Transverse colon (tissue), 3 donors: ENCODE measurements around the gene MKRN2.

ENCODE experiments used
- CTCF ChIP-seq, 5 experiments: fragments of 200-600 bp in 3 of 5; fragments of 450-650 bp in 2 of 5; sonication (generic) in 3 of 5; IDR thresholded peaks; 1 replicate in 2 of 5; 2 replicates in 3 of 5; pipeline ENCODE4 v1.5.1; 2016 to 2017; ENCODE audit warnings: antibody characterized with exemption in 5 of 5, inconsistent platforms in 3 of 5, mild to moderate bottlenecking in 2 of 5, moderate library complexity in 1 of 5
- EP300 ChIP-seq: sonication (generic); formaldehyde crosslinking; IDR thresholded peaks from one replicate; pipeline ENCODE4 v1.6.1; 2017; ENCODE audit warnings: antibody characterized with exemption, low read depth

DNA sequence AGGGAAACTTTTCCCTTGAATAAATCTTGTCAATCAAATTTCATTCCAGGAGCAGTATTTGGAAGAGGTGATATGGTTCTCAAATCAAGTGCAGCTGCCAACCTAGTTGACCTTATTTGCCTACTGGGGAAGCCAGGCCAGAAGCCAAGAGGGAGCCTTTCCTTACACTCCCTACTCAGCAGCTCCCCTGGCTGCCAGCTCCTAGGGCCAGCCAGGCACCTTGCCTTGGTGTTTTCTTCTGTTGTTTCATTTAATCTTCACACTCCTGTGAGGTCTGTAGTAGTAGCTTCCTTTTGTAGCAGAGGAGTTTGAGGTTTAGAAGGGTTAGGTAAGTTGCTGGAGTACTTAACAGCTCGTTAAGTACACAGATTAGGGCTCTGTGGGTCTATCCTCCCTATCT lies 34.2 kb upstream of the MKRN2 start:
- TF ChIP-seq CTCF (IDR thresholded peaks at IDR 0.05) (no peak), EP300 (no peak)
